CD4-positive, alpha-beta T cell treated with Interleukin-4 for 1 hour (primary cell): Measurements from ENCODE around the gene LTBP2.

Experiments
- DNase-seq, 2 donors: peaks; one replicate each; pipeline ENCODE4 v3.0.0-alpha.2; 2020 to 2022

Gene LTBP2

DNA sequence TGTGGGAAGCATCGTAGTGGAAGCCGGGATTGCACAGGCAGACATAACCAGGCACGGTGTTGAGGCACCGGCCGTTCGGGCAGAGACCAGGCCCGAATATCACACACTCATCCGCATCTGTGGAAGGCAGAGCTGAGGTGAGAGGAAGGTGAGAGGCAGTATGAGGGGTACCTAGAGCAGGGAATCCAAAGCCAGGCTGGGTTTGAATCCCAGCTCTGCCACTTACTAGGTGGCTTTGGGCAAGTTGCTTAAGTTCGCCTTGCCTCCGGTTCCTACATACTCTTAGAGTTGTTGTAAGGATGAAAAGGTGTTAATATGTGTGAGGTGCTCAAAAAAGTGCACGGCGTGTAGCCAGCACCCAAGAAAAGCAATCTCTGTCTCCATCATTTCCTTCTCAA, 108.1 kb downstream of the LTBP2 start:
- no peak for DNase-seq

GRCh38 chr14:74503291-74503937, 108.6 kb downstream of the LTBP2 start:
- no peak for DNase-seq

- DNase-seq = no peak
Observed at GRCh38 chr14:74502236-74503019, 109.6 kb downstream of the LTBP2 start.

- no peak for DNase-seq
Observed at GRCh38 chr14:74501691-74502090, 110.3 kb downstream of the LTBP2 start.

DNA sequence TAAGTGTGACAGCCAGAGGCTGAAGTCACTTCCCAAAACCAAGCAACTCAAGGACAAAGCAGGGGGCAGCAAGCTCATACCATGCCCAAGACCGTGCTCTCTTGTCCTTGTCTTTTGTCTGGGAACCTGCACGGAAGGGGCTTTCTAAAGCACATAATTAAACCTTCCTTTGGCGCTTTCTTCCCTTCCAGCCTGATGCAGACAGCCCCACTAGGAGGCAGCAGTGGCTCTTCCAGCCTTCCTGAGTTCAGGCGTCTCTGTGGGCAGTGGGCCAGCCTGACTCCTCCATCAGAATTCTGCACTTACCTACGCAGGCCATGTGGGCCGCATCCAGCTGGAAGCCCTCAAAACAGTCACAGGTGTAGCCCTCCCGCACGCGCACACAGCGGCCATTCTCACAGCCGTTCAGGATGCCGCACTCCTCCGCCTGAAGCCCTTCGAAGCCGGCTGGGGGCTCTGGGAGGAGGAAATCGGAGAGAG, 110.9 kb downstream of the LTBP2 start:
- DNase-seq = no peak

DNA sequence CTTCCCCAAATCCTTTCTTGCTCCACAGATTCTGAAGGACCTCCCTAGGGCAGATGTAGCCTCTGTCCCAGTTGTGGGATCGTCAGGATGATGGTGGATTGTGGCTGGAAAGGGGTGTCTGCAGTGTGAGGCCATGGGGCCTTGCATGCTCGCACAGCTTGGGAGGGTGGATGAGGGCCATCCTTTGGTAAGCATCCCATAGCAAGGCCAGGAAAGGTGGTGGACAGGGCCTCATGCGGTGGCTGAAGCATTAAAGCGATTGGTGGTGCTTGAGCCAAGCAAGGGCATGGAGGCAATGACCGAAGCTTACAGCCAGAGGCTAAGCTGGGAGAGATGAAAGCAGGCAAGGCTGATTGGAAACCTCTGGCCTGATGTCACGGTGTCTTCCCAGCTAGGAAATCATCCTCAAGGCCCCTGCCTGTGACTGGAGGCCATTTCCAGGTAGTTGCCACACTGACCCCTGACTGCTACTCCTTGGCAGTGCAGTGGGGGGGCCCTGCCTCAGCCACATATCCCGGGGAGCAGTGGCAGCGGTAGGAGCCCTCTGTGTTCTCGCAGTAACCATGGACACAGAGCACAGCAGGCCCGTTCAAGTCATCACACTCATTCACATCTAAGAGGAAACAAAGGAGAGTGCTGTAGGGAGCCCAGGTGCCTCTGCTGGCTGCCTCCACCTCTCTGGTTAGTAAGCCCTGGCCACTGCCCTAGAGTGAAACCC, 111.5 kb downstream of the LTBP2 start:
- no peak for DNase-seq

GRCh38 chr14:74495356-74495755, 116.7 kb downstream of the LTBP2 start:
- DNase-seq = peak in 1 of 2 donors; percentile 65

DNA sequence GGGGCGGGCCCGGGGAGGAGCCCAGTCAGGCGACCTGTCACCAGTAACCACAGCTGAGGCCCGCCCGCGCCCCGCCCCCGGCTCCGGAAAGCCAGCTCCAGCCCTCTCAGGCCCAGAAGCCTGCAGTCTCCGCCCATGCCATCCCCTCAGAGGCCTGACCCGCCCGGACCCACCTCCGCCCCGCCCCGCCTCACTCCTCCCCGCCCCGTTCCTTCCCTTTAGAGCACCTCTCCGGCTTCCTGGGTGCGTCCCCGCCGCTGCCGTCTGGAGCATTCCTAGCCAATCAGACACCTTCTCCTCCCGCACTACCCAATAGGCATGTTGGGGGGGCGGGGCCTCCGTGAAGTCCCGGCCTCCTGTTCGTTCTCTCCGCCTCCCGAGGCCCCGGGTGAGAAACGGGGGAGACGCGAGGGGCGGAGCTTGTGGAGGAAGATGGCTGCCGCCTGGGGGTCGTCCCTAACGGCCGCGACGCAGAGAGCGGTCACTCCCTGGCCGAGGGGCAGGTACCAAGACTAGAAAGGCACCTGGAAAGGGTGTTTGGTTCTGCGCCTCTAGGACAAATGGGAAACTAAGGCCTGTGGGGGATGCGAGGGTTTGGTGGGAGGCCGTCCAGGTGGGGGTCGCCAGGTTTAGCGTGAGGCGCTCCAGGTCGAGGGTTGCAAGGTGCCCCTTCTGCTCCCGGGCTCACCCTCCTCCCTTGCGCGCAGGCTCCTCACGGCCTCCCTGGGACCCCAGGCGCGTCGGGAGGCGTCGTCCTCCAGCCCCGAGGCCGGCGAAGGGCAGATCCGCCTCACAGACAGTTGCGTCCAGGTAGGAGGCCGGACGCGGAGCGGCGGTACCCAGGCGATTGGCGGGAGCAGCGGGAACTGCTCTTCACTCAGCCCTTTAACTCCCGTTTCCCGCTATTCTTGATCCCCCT, 118.4 kb downstream of the LTBP2 start, which contains the start of gene ISCA2:
TSS of gene ISCA2 (plus strand) at position 423 of the 919 bp plus-strand sequence. CDS start at position 433, 10 bp downstream.
- peak; percentile 99 to 100 for DNase-seq

- DNase-seq = peak in 1 of 2 donors; percentile 18
Observed at GRCh38 chr14:74492776-74493342, 119.2 kb downstream of the LTBP2 start, which contains the start of gene NPC2. TSS of gene NPC2 (minus strand) at chr14:74493305. CDS start at chr14:74493274, 31 bp downstream.

GRCh38 chr14:74491956-74492775, 119.9 kb downstream of the LTBP2 start:
- peak; percentile 31 to 40 for DNase-seq

DNA sequence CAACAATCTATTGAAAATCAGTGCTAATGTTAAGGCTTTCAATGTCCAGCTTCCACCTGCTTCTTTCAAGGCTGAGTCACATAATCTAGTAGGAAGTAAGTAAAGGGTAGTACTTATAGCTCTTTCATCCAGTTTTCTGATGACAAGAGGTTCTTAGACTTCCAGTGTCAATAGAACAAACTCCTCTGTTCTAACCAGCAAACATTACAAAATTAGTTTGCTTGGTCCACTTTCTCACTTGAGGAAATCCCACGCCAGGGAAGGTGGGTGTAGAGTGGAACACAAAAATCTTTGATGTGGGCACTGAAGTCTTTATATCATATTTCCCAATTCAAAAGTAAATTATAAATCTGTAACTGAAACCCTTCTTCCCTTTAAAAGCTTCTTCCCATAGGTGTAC, 121.6 kb downstream of the LTBP2 start:
- no peak for DNase-seq

DNA sequence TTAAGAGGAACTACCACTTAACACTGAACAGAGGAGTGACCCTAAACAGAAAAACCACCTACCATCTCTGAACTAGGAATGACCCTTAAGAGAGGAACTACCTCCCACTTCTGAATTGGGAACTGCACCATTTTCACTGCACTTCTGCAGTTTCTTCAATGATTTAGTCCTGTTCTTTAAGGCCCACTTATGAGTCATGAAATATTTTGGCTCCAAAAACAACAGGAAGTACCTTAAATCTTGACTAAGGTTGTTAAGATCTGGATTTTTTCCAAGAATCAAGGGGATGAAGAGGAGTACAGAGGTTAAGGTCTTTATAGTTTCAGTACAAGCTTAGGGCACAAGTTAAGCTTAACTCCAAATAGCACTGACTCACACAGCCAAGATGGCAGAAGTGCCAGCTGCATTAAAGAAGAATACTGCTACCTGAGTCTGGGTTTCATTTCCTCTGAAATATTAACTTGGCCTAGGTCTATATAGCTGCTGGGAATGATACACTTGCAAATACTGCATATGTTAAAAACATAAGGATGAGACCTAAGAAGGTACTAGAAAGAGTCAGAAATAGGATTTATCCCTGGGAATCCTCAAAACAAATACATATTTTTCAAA, 123.1 kb downstream of the LTBP2 start:
- peak in 1 of 2 donors; percentile 21 for DNase-seq

DNA sequence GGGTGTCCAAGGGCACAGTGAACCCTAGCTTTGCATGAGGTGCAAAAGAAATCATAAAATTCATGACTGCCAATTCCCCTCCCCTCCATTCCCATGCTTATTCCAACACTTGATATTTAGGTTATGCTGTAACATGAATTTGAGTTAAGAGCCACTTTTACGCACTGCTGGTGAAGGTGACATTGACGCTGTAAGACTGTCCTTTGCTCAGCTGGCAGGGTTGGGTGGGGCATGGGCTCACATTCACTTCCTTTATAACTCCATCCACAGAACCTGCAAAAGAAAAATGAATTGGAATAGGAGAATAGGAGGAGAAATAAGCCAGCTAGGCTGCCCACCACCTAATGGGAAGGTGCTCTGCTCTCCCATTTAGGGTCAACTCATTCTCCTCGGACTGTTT, 125.9 kb downstream of the LTBP2 start:
- no peak for DNase-seq

GRCh38 chr14:74483321-74483720, 128.7 kb downstream of the LTBP2 start:
- DNase-seq = no peak

- DNase-seq = no peak
Observed at GRCh38 chr14:74482571-74482970, 129.5 kb downstream of the LTBP2 start.

GRCh38 chr14:74480046-74480445, 132.0 kb downstream of the LTBP2 start:
- no peak for DNase-seq

- DNase-seq = no peak
Observed at GRCh38 chr14:74478996-74479635, 132.9 kb downstream of the LTBP2 start.

DNA sequence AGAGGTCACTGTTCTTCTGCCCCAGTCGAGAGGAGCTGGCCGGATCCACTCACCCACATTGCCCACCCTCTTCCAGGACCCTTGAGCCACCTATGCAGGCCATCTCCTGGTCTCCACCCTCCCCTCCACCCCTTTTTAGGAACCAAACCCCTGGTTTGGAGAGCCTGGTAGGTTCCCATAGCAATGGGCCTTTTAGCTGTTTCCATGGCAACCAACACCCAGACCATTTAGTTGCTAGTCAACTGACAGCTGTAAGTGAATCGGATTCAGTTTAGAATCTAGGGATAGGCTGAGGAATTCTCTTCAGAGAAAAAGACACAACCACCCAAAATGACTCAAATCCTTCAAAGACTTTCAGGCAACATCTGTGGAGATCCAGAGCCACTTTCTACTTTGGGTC, 135.4 kb downstream of the LTBP2 start:
- no peak for DNase-seq

DNA sequence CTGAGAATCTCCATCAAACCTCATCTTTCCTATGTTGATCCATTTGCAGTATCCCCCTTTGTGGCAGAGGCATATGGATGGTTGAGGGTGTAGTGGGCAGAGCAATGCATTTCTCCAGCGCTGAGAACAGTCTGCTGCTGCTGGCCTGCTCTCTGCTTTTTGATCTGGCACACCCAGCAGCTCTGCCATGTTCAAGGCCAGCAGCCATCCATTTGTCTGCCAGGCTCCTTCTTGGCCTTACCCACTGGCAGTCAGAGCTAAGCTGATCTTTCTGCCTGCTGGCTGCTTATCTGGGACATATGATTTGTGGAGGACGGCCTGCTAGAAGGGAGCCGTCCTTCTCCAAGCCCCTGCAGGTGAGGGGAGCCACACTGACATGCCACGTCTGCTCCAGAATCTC, 135.9 kb downstream of the LTBP2 start:
- DNase-seq = no peak

DNA sequence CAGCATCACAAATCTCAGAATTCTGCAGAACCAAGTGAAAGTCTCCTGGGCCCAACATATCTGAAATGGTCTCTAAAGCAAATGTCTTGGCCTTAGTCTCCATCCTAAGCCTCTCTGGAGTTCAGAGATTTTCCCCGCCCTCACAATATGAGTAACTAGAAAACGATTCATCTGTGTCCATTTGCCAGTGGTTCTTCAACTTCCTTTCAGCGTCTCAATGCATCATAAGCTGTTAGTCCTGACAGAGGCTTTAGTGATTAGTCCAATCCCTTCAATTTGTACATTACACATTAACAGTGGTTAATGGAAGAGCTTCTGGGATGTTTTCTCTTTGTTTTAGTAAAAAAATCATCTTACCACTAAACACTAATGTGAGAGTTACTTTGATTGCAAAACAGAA, 136.4 kb downstream of the LTBP2 start:
- DNase-seq = no peak
